ENCODE results near the gene TIPRL. TPM values are rescaled to one million over a fixed set of nuclear protein-coding genes. Genes with fewer than 3 reads are reported as not detected.

Gene TIPRL
- total RNA-seq: 10 to 100 TPM; 41.4 to 52.1 TPM

DNA sequence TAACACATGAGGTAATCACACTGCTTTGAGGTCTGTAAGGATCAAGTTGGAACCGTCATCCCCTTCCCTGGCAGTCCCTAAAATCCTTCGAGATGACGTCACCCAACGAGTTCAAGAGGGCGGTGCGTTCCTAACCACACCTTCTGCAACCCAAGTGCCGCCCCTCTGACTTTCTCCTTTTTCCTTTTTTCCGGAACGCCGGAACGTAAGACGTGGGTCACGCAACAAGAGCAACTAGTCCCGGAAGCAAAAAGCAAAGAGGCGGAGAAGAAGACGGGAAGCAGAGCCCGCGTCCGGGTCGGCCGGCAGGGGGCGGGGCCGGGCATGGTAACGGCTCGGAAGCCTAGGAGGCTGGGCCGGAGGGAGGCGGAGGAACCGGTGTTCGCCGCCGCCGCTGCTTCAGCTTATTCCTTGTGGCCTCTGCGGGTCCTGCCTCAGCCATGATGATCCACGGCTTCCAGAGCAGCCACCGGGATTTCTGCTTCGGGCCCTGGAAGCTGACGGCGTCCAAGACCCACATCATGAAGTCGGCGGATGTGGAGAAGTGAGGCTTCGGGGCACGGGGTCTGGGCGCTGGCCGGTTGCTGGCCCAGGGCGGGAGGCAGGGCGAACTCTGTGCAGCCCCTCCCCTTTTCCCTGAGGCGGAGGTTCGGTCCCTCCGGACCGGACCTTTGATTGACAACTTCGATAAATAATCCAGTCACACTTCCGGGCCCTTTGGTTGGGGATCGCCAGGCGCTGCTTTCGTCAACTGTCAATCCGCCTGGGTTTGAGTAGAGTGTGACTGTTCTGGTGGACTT, at the start of gene TIPRL:
Gene TIPRL (plus strand): TSS at position 325 of the 800 bp plus-strand sequence. CDS start 116 bp downstream, at position 441.
- Mint-ChIP-seq H3K4me3 (no peak within 1 kb of the TSS), H3K27ac (no peak within 1 kb of the TSS), H3K9me3 (ENCODE audit: low read depth) (no peaks in the 10 kb centered on the region), H3K4me1 (peaks cover 9% of the 10 kb centered on the region), H3K27me3 (no peaks in the 10 kb centered on the region), H3K36me3 (peaks cover 1% of the 10 kb centered on the region)
- ATAC-seq: peak; percentile 95
- peak; percentile 97 for DNase-seq
- CTCF ChIA-PET: interaction anchor here (1.2 to 2.1 kb wide), 3 partner anchors 11 to 57 kb away, joined by 3 to 8 read pairs (median 6); partner anchors contain the start of gene SFT2D2

DNA sequence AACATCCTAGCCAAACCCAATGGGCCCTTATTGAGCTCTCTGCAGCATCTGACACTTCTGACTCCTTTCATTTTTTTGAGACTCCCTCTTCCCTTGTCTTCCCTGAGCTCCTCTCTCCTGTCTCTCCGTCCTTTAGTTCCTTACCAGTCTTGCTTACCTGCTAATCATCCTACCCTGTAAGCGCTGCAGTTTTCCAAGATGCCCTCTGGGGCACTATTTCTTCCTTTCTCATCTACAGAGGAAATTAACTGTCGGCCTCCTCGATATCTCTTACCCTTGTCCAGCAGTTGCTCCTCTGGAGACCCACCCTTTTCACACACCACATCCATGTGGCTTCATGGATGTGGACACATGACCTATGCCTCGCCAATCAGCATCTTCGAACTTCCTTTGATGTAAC, 48.8 kb upstream of the TIPRL start:
- Mint-ChIP-seq H3K4me3 (no peak overlapping the region), H3K27ac (no peak overlapping the region), H3K36me3 (peaks cover 1% of the 10 kb centered on the region), H3K27me3 (peaks cover 35% of the 10 kb centered on the region), H3K9me3 (ENCODE audit: low read depth) (no peaks in the 10 kb centered on the region), H3K4me1 (no peaks in the 10 kb centered on the region)
- DNase-seq (no peak), ATAC-seq (no peak)
- CTCF ChIA-PET: no interaction called here

DNA sequence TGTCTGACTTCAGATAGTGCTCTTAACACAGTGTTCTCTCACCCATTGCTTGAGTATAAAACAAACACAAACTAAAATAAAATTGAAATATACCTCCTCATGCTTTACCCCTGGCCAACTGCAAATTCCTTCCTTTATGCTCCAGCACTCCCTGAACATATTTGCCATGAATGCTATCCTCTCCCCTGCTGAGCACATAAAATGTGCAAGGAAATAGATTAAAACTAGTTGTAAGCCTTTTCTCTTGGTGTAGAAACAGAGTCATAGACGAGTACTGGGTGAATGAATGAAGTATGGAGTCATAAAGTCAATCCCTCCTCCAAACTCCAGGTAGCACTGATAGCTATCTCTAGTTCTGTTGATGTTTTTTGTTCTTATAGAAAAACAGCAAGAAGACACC, 44.6 kb upstream of the TIPRL start:
- ATAC-seq: no peak
- H3K27me3 Mint-ChIP-seq: peaks cover 55% of the 10 kb centered on the region
- H3K4me1 Mint-ChIP-seq: peaks cover 12% of the 10 kb centered on the region
- DNase-seq: no peak
- H3K27ac Mint-ChIP-seq: no peak overlapping the region
- CTCF ChIA-PET: interaction anchor here (2.9 kb wide), 1 partner anchor 12 kb away, joined by 10 read pairs; no protein-coding TSS in a partner anchor
- no peak overlapping the region for H3K4me3 Mint-ChIP-seq
- H3K9me3 Mint-ChIP-seq (ENCODE audit: low read depth): no peaks in the 10 kb centered on the region
- H3K36me3 Mint-ChIP-seq: peaks cover 3% of the 10 kb centered on the region

DNA sequence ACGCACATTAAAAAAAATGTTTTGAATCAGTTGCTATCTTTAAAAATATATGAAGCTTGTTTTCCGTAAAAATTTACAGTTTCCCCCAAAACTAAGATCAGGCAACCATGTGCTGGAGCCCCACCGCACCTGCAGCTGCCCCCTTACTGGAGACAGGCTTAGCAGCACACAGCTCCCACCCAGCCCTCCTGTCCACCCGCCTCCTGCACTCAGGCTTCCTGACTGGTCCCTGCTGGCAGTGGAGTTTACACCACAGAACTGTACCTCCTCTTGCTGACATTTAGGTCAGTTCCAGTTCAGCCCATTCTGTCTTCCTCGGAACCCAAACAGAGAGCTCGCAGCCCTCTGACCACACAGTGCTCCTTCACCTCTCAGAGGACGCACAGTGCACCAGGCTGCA, 44.1 kb upstream of the TIPRL start:
- Mint-ChIP-seq H3K27ac (no peak overlapping the region), H3K9me3 (ENCODE audit: low read depth) (no peaks in the 10 kb centered on the region), H3K27me3 (peaks cover 55% of the 10 kb centered on the region), H3K36me3 (peaks cover 3% of the 10 kb centered on the region), H3K4me3 (no peak overlapping the region), H3K4me1 (peaks cover 12% of the 10 kb centered on the region)
- DNase-seq: no peak
- CTCF ChIA-PET: interaction anchor here (2.9 kb wide), 1 partner anchor 11 kb away, joined by 10 read pairs; no protein-coding TSS in a partner anchor
- no peak for ATAC-seq

DNA sequence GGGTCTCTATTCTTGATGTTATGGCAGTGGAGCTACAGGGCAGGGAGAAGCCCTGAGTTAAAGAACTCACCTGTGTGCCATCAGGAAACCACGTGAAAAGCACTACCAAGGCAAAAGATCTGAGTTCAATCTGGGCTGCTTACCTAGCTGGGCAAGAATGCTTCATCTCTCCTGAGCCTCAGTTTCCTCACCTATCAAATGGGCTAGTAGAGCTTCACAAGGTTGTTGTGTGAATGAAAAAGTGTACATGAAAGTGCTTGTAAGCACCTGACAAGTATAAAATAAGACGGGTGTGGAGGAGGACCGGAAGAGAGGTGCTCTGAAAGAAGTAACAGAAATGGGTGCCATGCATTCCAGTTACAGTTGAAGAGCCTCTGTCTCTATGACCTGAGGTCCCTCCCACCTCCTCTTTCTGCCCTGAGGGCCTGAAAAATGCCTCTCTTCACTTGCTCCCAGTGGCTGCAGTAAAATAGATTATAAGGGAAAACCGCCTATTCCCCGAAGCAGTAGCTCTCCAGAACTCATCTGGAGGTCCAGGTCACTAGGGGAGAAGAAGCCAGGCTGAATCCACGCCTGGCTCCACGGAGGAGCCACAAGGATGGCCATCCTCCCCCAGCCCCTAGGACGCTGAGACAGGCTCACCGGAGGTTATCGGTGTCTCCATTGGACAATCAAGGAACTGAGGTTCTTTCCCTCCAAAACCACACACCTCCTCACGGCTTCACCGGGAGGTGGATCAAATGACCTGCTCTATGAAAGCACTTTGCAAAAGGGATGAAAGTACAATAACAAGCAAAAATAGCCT, 43.4 kb upstream of the TIPRL start:
- Mint-ChIP-seq H3K4me3 (peak overlapping the region; percentile 64), H3K27me3 (peaks cover 55% of the 10 kb centered on the region), H3K9me3 (ENCODE audit: low read depth) (no peaks in the 10 kb centered on the region), H3K27ac (no peak overlapping the region), H3K4me1 (peaks cover 12% of the 10 kb centered on the region), H3K36me3 (peaks cover 3% of the 10 kb centered on the region)
- no peak for ATAC-seq
- CTCF ChIA-PET: interaction anchor here (0.6 to 2.9 kb wide), 2 partner anchors 11 to 159 kb away, joined by 3 to 10 read pairs; no protein-coding TSS in a partner anchor
- DNase-seq: no peak

DNA sequence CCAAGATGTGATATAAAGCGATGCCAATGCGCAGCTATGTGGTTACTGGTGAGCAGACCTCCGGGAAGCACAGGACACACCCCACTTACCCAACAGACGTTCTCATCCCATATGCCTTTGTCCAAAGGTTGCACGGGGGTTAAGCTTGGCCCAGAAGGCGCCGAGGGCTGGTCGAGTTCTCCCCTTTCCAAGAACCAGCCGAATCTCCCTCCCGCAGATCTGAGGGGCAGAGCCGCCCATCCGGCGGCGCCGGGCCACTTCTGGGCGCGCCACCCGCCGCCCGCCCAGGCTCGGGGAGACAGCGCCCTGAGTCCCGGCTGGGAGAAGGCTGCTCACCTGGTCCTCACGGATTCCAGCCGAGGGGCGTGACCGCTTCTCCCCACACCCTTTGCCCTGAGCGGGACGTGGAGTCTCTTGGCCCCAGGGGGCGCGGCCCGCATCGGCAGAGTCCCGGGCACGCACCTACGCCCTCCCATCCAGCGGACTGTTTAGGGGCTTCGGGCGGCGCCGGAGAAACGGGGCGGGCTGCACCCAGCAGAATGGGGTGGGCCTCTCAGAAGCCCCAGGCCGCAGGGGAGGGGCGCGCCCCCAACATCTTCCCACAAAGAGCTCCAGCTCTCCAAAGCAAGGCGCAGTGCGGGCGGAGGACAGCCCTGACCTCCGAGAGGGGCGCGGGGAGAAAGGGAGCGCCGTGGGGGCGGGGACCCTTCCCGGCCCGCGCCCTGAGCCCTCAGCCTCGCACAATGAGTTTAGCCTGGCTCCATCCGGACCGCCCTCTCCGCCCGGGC, 42.6 kb upstream of the TIPRL start:
- Mint-ChIP-seq H3K9me3 (ENCODE audit: low read depth) (no peaks in the 10 kb centered on the region), H3K4me3 (peak overlapping the region; percentile 64), H3K27ac (no peak overlapping the region), H3K27me3 (peaks cover 49% of the 10 kb centered on the region), H3K36me3 (peaks cover 3% of the 10 kb centered on the region), H3K4me1 (peaks cover 12% of the 10 kb centered on the region)
- ATAC-seq (peak; percentile 74), DNase-seq (no peak)
- CTCF ChIA-PET: interaction anchor here (2.9 kb wide), 1 partner anchor 10 kb away, joined by 10 read pairs; no protein-coding TSS in a partner anchor

DNA sequence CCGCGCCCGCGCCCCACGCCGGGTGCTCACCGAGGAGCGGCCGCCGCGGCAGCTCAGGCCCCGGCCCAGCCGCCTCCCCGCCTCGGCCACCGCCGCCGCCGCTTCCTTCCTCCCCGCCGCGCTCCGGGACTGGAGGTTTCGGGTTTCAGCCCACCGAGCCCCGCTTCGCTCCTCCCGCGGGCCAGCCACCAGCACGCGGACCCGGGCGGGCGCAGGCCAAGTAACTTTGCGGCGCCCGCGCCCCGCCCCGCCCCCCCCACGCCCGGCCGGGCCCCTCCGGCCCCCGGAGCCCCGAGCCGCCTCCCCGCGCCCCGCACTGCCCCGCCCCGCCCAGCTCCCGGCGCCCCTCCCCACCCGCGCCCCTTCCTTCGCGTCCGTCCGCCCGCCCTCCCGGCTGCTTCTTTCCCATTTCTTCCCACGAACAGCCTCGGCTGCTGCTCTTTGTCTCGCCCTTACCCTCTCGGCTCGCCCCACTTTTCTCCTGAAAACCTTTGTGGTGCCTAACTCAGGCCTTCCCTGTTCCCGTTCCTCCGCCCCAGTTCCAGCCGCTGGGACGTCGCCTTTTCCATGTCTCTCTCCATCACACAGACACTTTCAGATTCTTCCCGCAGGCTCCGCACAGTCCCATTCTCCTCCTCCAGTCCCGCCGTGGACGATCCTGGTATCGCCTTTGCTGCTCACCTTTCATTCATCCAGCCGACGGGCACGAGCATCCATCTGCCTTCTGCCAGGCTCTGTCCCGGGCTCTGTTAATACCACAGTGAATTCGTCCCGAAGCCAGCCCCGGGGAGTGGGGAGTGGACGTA, 41.9 kb upstream of the TIPRL start, which contains the start of gene GPR161:
Gene GPR161 (minus strand): TSS at position 222 of the 806 bp plus-strand sequence. CDS start 32,080 bp downstream, outside the sequence.
- peak within 1 kb of the TSS; percentile 17 for H3K27ac Mint-ChIP-seq
- ATAC-seq (peak; percentile 62), DNase-seq (peak; percentile 45)
- H3K4me1 Mint-ChIP-seq: peaks cover 12% of the 10 kb centered on the region
- CTCF ChIA-PET: interaction anchor here (2.9 kb wide), 1 partner anchor 9 kb away, joined by 10 read pairs; no protein-coding TSS in a partner anchor
- H3K9me3 Mint-ChIP-seq (ENCODE audit: low read depth): no peaks in the 10 kb centered on the region
- H3K4me3 Mint-ChIP-seq: peak within 1 kb of the TSS; percentile 80
- H3K27me3 Mint-ChIP-seq: peaks cover 43% of the 10 kb centered on the region
- peaks cover 3% of the 10 kb centered on the region for H3K36me3 Mint-ChIP-seq

DNA sequence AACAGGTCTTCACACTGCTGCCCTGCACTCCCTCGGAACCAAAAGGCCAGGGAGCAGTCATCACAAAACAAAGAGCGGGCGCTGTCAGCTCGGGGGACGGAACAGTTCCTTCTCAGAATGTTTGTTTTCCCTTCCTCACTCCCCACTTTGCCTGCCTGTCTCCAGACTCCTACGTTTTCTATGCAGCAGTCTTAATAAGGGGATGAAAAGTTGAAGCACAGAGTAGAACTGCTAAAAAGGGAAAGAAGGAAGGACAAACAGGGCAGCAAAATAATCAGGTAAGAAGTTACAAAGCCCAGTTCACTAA, 41.3 kb upstream of the TIPRL start:
- H3K27me3 Mint-ChIP-seq: peaks cover 46% of the 10 kb centered on the region
- CTCF ChIA-PET: no interaction called here
- H3K36me3 Mint-ChIP-seq: peaks cover 3% of the 10 kb centered on the region
- peak overlapping the region; percentile 17 for H3K27ac Mint-ChIP-seq
- peaks cover 12% of the 10 kb centered on the region for H3K4me1 Mint-ChIP-seq
- peak overlapping the region; percentile 80 for H3K4me3 Mint-ChIP-seq
- DNase-seq (no peak), ATAC-seq (no peak)
- H3K9me3 Mint-ChIP-seq (ENCODE audit: low read depth): no peaks in the 10 kb centered on the region

DNA sequence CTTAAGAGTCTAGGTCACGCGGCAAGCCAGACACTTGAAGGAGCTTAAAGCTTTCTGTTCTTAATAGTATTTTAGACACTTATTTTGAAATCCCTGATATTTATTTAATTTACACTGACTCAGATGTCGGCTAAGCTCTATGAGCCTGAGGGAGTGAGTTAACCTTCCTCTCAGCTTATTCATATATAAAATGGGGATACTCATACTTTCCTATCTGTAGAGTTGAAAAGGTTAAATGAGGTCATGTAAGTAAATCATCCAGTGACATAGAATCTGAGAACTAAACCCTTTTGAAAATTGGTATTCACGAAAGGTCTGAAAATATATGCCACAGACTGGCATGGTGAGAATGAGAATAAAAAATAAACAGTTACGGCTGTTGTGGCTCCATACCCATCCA, 40.6 kb upstream of the TIPRL start:
- no peaks in the 10 kb centered on the region for H3K9me3 Mint-ChIP-seq (ENCODE audit: low read depth)
- no peak overlapping the region for H3K27ac Mint-ChIP-seq
- DNase-seq (no peak), ATAC-seq (no peak)
- peaks cover 3% of the 10 kb centered on the region for H3K36me3 Mint-ChIP-seq
- H3K4me1 Mint-ChIP-seq: peaks cover 12% of the 10 kb centered on the region
- no peak overlapping the region for H3K4me3 Mint-ChIP-seq
- peaks cover 42% of the 10 kb centered on the region for H3K27me3 Mint-ChIP-seq
- CTCF ChIA-PET: no interaction called here

DNA sequence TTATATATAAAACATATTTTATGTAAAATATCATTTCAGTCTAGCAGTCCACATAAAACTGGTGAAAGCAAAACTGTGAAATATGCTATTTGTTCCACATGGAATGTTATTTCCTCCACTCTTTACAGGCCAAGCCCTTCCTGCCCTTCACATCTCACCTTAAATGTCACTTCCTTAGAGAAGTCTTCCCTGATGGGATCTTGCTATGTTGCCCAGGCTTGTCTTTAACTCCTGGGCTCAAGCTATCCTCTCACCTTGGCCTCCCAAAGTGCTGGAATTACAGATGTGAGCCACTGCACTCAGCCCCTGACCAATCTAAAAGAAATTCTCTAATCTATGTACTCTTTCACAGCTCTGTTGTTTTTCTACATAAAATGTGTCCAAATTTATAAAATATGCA, 39.7 kb upstream of the TIPRL start:
- H3K4me3 Mint-ChIP-seq: no peak overlapping the region
- ATAC-seq: no peak
- peaks cover 12% of the 10 kb centered on the region for H3K4me1 Mint-ChIP-seq
- CTCF ChIA-PET: no interaction called here
- peaks cover 3% of the 10 kb centered on the region for H3K36me3 Mint-ChIP-seq
- no peak overlapping the region for H3K27ac Mint-ChIP-seq
- H3K27me3 Mint-ChIP-seq: peaks cover 44% of the 10 kb centered on the region
- no peaks in the 10 kb centered on the region for H3K9me3 Mint-ChIP-seq (ENCODE audit: low read depth)
- DNase-seq: no peak

DNA sequence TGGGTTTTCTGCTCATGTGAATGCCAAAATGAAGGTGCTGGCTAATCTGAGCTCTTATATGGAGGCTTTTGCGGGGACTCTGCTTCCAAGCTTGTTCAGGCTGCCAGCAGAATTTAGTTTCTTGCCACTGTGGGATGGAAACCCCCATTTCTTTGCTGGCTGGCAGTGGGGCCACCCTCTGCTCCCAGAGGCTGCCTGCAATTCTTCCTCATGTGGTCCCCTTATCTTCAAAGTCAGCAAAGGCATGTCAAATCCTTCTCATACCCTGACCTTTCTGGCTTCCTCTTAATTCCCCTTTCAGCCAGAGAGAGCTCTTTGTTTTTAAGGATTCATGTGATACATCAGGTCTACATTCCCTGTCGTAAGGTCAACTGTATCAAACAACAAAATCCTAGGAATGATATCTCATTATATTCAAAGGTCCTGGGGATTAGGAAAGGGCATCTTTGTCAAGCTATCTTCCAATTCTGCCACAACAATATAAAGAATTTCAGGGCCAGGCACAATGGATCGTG, 36.8 kb upstream of the TIPRL start:
- CTCF ChIA-PET: interaction anchor here (1.0 to 1.2 kb wide), 2 partner anchors 57 to 59 kb away, joined by 3 read pairs; no protein-coding TSS in a partner anchor
- Mint-ChIP-seq H3K4me3 (no peak overlapping the region), H3K9me3 (ENCODE audit: low read depth) (no peaks in the 10 kb centered on the region), H3K4me1 (peaks cover 9% of the 10 kb centered on the region), H3K27ac (no peak overlapping the region), H3K36me3 (peaks cover 3% of the 10 kb centered on the region), H3K27me3 (peaks cover 26% of the 10 kb centered on the region)
- ATAC-seq (no peak), DNase-seq (no peak)

All from activated CD8-positive, alpha-beta memory T cell treated with anti-CD3 and anti-CD28 coated beads, Interleukin-2, amount 10 ng/mL, durations not matched to agents 7 days and 5 days (primary cell).